ENCODE measurements around the gene PTPN13. TPM values are rescaled to one million over a fixed set of nuclear protein-coding genes. Genes with fewer than 3 reads are reported as not detected.

Gene PTPN13
- total RNA-seq, 2 donors from 2014 or later: 18.6 to 36.4 TPM

DNA sequence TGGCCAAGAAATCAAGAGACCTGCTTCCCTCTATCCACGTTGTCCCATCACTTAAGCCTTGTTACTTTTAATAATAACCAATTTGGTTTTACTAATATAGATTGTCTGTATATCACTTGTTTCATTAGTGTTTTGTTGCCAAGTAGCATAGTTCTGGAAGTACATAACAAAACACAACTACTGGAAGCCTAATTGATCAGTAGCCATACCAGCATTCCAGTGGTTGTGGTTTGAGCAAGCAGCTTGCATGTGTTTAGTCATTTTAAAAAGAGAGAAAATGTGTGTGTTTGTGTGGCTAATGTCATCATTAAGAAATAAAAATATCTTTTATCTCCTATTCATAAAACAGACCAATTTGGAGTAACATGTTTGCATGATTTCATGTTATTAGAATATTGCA is 70.8 kb downstream of the PTPN13 start:
- no peaks in the 10 kb centered on the region for H3K36me3 ChIP-seq
- TF ChIP-seq, protein P1, sequence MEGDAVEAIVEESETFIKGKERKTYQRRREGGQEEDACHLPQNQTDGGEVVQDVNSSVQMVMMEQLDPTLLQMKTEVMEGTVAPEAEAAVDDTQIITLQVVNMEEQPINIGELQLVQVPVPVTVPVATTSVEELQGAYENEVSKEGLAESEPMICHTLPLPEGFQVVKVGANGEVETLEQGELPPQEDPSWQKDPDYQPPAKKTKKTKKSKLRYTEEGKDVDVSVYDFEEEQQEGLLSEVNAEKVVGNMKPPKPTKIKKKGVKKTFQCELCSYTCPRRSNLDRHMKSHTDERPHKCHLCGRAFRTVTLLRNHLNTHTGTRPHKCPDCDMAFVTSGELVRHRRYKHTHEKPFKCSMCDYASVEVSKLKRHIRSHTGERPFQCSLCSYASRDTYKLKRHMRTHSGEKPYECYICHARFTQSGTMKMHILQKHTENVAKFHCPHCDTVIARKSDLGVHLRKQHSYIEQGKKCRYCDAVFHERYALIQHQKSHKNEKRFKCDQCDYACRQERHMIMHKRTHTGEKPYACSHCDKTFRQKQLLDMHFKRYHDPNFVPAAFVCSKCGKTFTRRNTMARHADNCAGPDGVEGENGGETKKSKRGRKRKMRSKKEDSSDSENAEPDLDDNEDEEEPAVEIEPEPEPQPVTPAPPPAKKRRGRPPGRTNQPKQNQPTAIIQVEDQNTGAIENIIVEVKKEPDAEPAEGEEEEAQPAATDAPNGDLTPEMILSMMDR (IDR thresholded peaks at IDR 0.05): no peak
- ATAC-seq (ENCODE audit: insufficient number of reproducible peaks, low FRiP score, low read depth): no peak
- DNase-seq (ENCODE audit: low spot score): no peak
- H3K27ac ChIP-seq: no peak overlapping the region
- H3K4me3 ChIP-seq: no peak overlapping the region
- no peaks in the 10 kb centered on the region for H3K9me3 ChIP-seq
- no peaks in the 10 kb centered on the region for H3K4me1 ChIP-seq (ENCODE audit: control insufficient read depth in 1 of 2, low read depth in 2 of 2)
- no peaks in the 10 kb centered on the region for H3K27me3 ChIP-seq (replicated peaks; ENCODE audit: insufficient read depth)

GRCh38 chr4:86670298-86670697 is 76.2 kb downstream of the PTPN13 start:
- H3K4me1 ChIP-seq (ENCODE audit: control insufficient read depth in 1 of 2, low read depth in 2 of 2): no peaks in the 10 kb centered on the region
- no peaks in the 10 kb centered on the region for H3K36me3 ChIP-seq
- TF ChIP-seq, protein P1 (IDR thresholded peaks at IDR 0.05): no peak
- DNase-seq (ENCODE audit: low spot score): no peak
- no peak for ATAC-seq (ENCODE audit: insufficient number of reproducible peaks, low FRiP score, low read depth)
- H3K27me3 ChIP-seq (replicated peaks; ENCODE audit: insufficient read depth): no peaks in the 10 kb centered on the region
- H3K27ac ChIP-seq: no peak overlapping the region
- no peaks in the 10 kb centered on the region for H3K9me3 ChIP-seq
- no peak overlapping the region for H3K4me3 ChIP-seq

- Histone ChIP-seq H3K4me3 (no peak overlapping the region), H3K36me3 (no peaks in the 10 kb centered on the region), H3K27me3 (replicated peaks; ENCODE audit: insufficient read depth) (no peaks in the 10 kb centered on the region), H3K9me3 (no peaks in the 10 kb centered on the region), H3K4me1 (ENCODE audit: control insufficient read depth in 1 of 2, low read depth in 2 of 2) (no peaks in the 10 kb centered on the region), H3K27ac (no peak overlapping the region)
- DNase-seq (ENCODE audit: low spot score) (no peak), ATAC-seq (ENCODE audit: insufficient number of reproducible peaks, low FRiP score, low read depth) (no peak)
- TF ChIP-seq, protein P1 (IDR thresholded peaks at IDR 0.05): no peak
Measured at GRCh38 chr4:86670756-86671155, 76.6 kb downstream of the PTPN13 start.

DNA sequence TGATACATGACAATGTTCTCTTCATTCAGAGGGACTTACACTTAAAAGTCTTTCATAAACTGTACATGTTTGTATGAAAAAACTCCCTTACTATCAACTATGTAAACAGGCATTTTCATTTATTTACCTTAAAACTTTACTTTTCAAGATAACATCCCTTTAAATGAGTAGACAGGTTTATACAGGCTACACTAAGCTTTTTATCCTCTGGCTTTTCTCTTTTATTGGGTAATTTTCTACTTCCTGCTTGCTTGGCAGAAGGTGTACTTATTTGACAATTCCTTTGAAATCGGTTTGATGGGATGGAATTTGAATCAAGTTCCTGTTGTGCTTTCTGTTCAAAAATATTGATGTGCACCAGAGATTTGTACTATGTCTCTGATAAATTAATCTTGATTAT is 81.4 kb downstream of the PTPN13 start:
- TF ChIP-seq, protein P1 (IDR thresholded peaks at IDR 0.05): no peak
- DNase-seq (ENCODE audit: low spot score): no peak
- no peak for ATAC-seq (ENCODE audit: insufficient number of reproducible peaks, low FRiP score, low read depth)

GRCh38 chr4:86678796-86679195 is 84.7 kb downstream of the PTPN13 start:
- Histone ChIP-seq H3K27ac (no peak overlapping the region), H3K9me3 (no peaks in the 10 kb centered on the region), H3K4me3 (no peak overlapping the region), H3K36me3 (no peaks in the 10 kb centered on the region), H3K4me1 (ENCODE audit: control insufficient read depth in 1 of 2, low read depth in 2 of 2) (no peaks in the 10 kb centered on the region), H3K27me3 (replicated peaks; ENCODE audit: insufficient read depth) (no peaks in the 10 kb centered on the region)
- ATAC-seq (ENCODE audit: insufficient number of reproducible peaks, low FRiP score, low read depth): no peak
- TF ChIP-seq, protein P1 (IDR thresholded peaks at IDR 0.05): no peak
- no peak for DNase-seq (ENCODE audit: low spot score)

More for the DNA sequence above, 81.4 kb downstream of the PTPN13 start:
- Histone ChIP-seq H3K36me3 (no peaks in the 10 kb centered on the region), H3K27ac (no peak overlapping the region), H3K4me3 (no peak overlapping the region), H3K9me3 (no peaks in the 10 kb centered on the region), H3K4me1 (ENCODE audit: control insufficient read depth in 1 of 2, low read depth in 2 of 2) (no peaks in the 10 kb centered on the region), H3K27me3 (replicated peaks; ENCODE audit: insufficient read depth) (no peaks in the 10 kb centered on the region)
